HEK293 (cell line): ENCODE results near the gene ST3GAL2.

Experiments used
- CTCF ChIP-seq: fragments of 450-650 bp; formaldehyde crosslinking; IDR thresholded peaks from 2 replicates; pipeline ENCODE4 v1.5.1; 2016; ENCODE audit warnings: missing biosample characterization, missing genetic modification characterization
- GLIS2 ChIP-seq: fragments of 450-650 bp; formaldehyde crosslinking; IDR thresholded peaks from 2 replicates; pipeline ENCODE4 v1.5.1; 2016; ENCODE audit warnings: missing biosample characterization, missing genetic modification characterization
- KLF1 ChIP-seq: fragments of 450-650 bp; formaldehyde crosslinking; IDR thresholded peaks from 2 replicates; pipeline ENCODE4 v1.5.1; 2016; ENCODE audit warnings: missing biosample characterization, missing genetic modification characterization
- KLF9 ChIP-seq: fragments of 450-650 bp; formaldehyde crosslinking; IDR thresholded peaks from 2 replicates; pipeline ENCODE4 v1.5.1; 2016; ENCODE audit warnings: missing biosample characterization, missing genetic modification characterization, low read depth
- PATZ1 ChIP-seq: fragments of 450-650 bp; formaldehyde crosslinking; IDR thresholded peaks from 2 replicates; pipeline ENCODE4 v1.5.1; 2016; ENCODE audit warnings: missing biosample characterization, missing genetic modification characterization
- PRDM1 ChIP-seq: fragments of 450-650 bp; formaldehyde crosslinking; IDR thresholded peaks from 2 replicates; pipeline ENCODE4; 2016; ENCODE audit warnings: missing biosample characterization, missing genetic modification characterization
- PRDM10 ChIP-seq: fragments of 450-650 bp; formaldehyde crosslinking; IDR thresholded peaks from 2 replicates; pipeline ENCODE4 v1.5.1; 2016; ENCODE audit warnings: missing biosample characterization, missing genetic modification characterization
- SCRT1 ChIP-seq: fragments of 450-650 bp; formaldehyde crosslinking; IDR thresholded peaks from 2 replicates; pipeline ENCODE4 v1.5.1; 2016; ENCODE audit warnings: missing biosample characterization, missing genetic modification characterization, borderline replicate concordance
- SCRT2 ChIP-seq: fragments of 450-650 bp; formaldehyde crosslinking; IDR thresholded peaks from 2 replicates; pipeline ENCODE4 v1.5.1; 2016; ENCODE audit warnings: missing biosample characterization, missing genetic modification characterization
- SP3 ChIP-seq: fragments of 450-650 bp; formaldehyde crosslinking; IDR thresholded peaks from 2 replicates; pipeline ENCODE4 v1.5.1; 2016; ENCODE audit warnings: missing biosample characterization, missing genetic modification characterization
- YY2 ChIP-seq: fragments of 450-650 bp; formaldehyde crosslinking; IDR thresholded peaks from 2 replicates; pipeline ENCODE4 v1.5.1; 2016; ENCODE audit warnings: missing biosample characterization, missing genetic modification characterization
- ZBTB10 ChIP-seq: fragments of 450-650 bp; formaldehyde crosslinking; IDR thresholded peaks from 2 replicates; pipeline ENCODE4 v1.5.1; 2016; ENCODE audit warnings: missing biosample characterization, missing genetic modification characterization
- ZBTB17 ChIP-seq: fragments of 450-650 bp; formaldehyde crosslinking; IDR thresholded peaks from 2 replicates; pipeline ENCODE4 v1.5.1; 2016; ENCODE audit warnings: missing biosample characterization, missing genetic modification characterization
- ZBTB21 ChIP-seq: fragments of 450-650 bp; formaldehyde crosslinking; IDR thresholded peaks from 2 replicates; pipeline ENCODE4 v1.5.1; 2017; ENCODE audit warnings: missing biosample characterization, missing genetic modification characterization
- ZBTB48 ChIP-seq: fragments of 450-650 bp; formaldehyde crosslinking; IDR thresholded peaks from 2 replicates; pipeline ENCODE4 v1.5.1; 2016; ENCODE audit warnings: missing biosample characterization, missing genetic modification characterization
- ZBTB8A ChIP-seq: fragments of 450-650 bp; formaldehyde crosslinking; IDR thresholded peaks from 2 replicates; pipeline ENCODE4 v1.5.1; 2016; ENCODE audit warnings: missing biosample characterization, missing genetic modification characterization
- ZEB2 ChIP-seq: fragments of 450-650 bp; formaldehyde crosslinking; IDR thresholded peaks from 2 replicates; pipeline ENCODE4 v1.5.1; 2016; ENCODE audit warnings: missing biosample characterization, missing genetic modification characterization
- ZNF146 ChIP-seq: fragments of 450-650 bp; formaldehyde crosslinking; IDR thresholded peaks from 2 replicates; pipeline ENCODE4 v1.5.1; 2016; ENCODE audit warnings: missing biosample characterization, missing genetic modification characterization
- ZNF19 ChIP-seq: fragments of 450-650 bp; formaldehyde crosslinking; IDR thresholded peaks from 2 replicates; pipeline ENCODE4; 2016; ENCODE audit warnings: missing biosample characterization, missing genetic modification characterization, low read depth
- ZNF248 ChIP-seq: fragments of 450-650 bp; formaldehyde crosslinking; IDR thresholded peaks from 2 replicates; pipeline ENCODE4 v1.5.1; 2017; ENCODE audit warnings: missing biosample characterization, missing genetic modification characterization
- ZNF335 ChIP-seq: fragments of 450-650 bp; formaldehyde crosslinking; conservative IDR thresholded peaks from 2 replicates; pipeline ENCODE4 v1.5.1; 2016; ENCODE audit warnings: missing biosample characterization, missing genetic modification characterization
- ZNF513 ChIP-seq: fragments of 450-650 bp; IDR thresholded peaks from 2 replicates; pipeline ENCODE4 v1.5.1; 2018; ENCODE audit warnings: missing biosample characterization, missing genetic modification characterization
- ZNF561 ChIP-seq: fragments of 450-650 bp; IDR thresholded peaks from 2 replicates; pipeline ENCODE4 v1.5.1; 2018; ENCODE audit warnings: missing biosample characterization, missing genetic modification characterization, borderline replicate concordance
- ZNF580 ChIP-seq: fragments of 450-650 bp; formaldehyde crosslinking; IDR thresholded peaks from 2 replicates; pipeline ENCODE4 v1.5.1; 2016; ENCODE audit warnings: missing biosample characterization, missing genetic modification characterization
- ZNF660 ChIP-seq: fragments of 450-650 bp; IDR thresholded peaks from 2 replicates; pipeline ENCODE4 v1.5.1; 2018; ENCODE audit warnings: missing biosample characterization, mild to moderate bottlenecking, missing genetic modification characterization
- ZNF664 ChIP-seq: fragments of 450-650 bp; formaldehyde crosslinking; IDR thresholded peaks from 2 replicates; pipeline ENCODE4 v1.5.1; 2016; ENCODE audit warnings: missing biosample characterization, missing genetic modification characterization
- ZNF76 ChIP-seq: fragments of 450-650 bp; formaldehyde crosslinking; IDR thresholded peaks from 2 replicates; pipeline ENCODE4; 2016; ENCODE audit warnings: low read depth, missing biosample characterization, missing genetic modification characterization, borderline replicate concordance
- ZNF777 ChIP-seq: fragments of 450-650 bp; formaldehyde crosslinking; IDR thresholded peaks from 2 replicates; pipeline ENCODE4 v1.5.1; 2017; ENCODE audit warnings: missing biosample characterization, missing genetic modification characterization, borderline replicate concordance

The ST3GAL2 gene

GRCh38 chr16:70454222-70455034, 15.5 kb upstream of the ST3GAL2 start, which contains the start of gene FCSK (continued):
- TF ChIP-seq ZNF664 (no peak), PRDM10 (peak; percentile 91), KLF9 (tag by site-specific recombination) (0 out of 2 replicates have a peak, but pooled peaks have one; percentile 12), SCRT2 (tag by site-specific recombination) (peak; percentile 98), ZBTB10 (tag by site-specific recombination) (peak; percentile 90), ZNF777 (0 out of 2 replicates have a peak, but pooled peaks have one; percentile 54), SP3 (tag by site-specific recombination) (peak; percentile 40; the same call in 1 of the 2 replicates), ZEB2 (tag by site-specific recombination) (peak; percentile 63), CTCF (tag by site-specific recombination) (peak; percentile 92), ZNF580 (tag by site-specific recombination) (peak; percentile 75; the same call in 1 of the 2 replicates), SCRT1 (tag by site-specific recombination) (peak; percentile 83), ZNF76 (peak; percentile 98), ZNF335 (tag by site-specific recombination) (peak; percentile 96), ZNF513 (tag by site-specific recombination) (no peak), ZNF561 (tag by site-specific recombination) (0 out of 2 replicates have a peak, but pooled peaks have one; percentile 83), ZNF248 (tag by site-specific recombination) (no peak), ZBTB8A (peak; percentile 100), KLF1 (no peak), ZNF19 (no peak), ZBTB17 (tag by site-specific recombination) (peak; percentile 92), GLIS2 (peak; percentile 79), YY2 (tag by site-specific recombination) (0 out of 2 replicates have a peak, but pooled peaks have one; percentile 37), ZBTB48 (tag by site-specific recombination) (peak; percentile 48; the same call in 1 of the 2 replicates), ZNF660 (peak; percentile 8; the same call in 1 of the 2 replicates), PRDM1 (tag by site-specific recombination) (no peak), ZBTB21 (no peak), ZNF146 (tag by site-specific recombination) (no peak), PATZ1 (peak; percentile 78)
